ENCODE measurements around the gene PPP1R26.

The PPP1R26 gene

GRCh38 chr9:135507104-135508035 lies 27.8 kb downstream of the PPP1R26 start:
- TF ChIP-seq FOXP2 (optimal IDR thresholded peaks at IDR 0.05; ENCODE audit: borderline replicate concordance, extremely low read depth, extremely low read length, insufficient read depth) (no peak), TAF1 (IDR thresholded peaks at IDR 0.05; ENCODE audit: borderline replicate concordance, insufficient read depth, low read length) (no peak), POLR2AphosphoS5 (IDR thresholded peaks at IDR 0.05; ENCODE audit: low read depth, low read length) (no peak), REST (IDR thresholded peaks at IDR 0.05; ENCODE audit: insufficient read depth in 1 of 2, low read depth in 2 of 2, low read length in 2 of 2) (no peak), SIN3A (IDR thresholded peaks at IDR 0.05; ENCODE audit: borderline replicate concordance, insufficient read depth, low read length) (no peak)

- TF ChIP-seq TAF1 (IDR thresholded peaks at IDR 0.05; ENCODE audit: borderline replicate concordance, insufficient read depth, low read length), result no peak
- TF ChIP-seq FOXP2 (optimal IDR thresholded peaks at IDR 0.05; ENCODE audit: borderline replicate concordance, extremely low read depth, extremely low read length, insufficient read depth), result no peak
- no peak for TF ChIP-seq SIN3A (IDR thresholded peaks at IDR 0.05; ENCODE audit: borderline replicate concordance, insufficient read depth, low read length)
- TF ChIP-seq REST (IDR thresholded peaks at IDR 0.05; ENCODE audit: insufficient read depth in 1 of 2, low read depth in 2 of 2, low read length in 2 of 2), result no peak
- no peak for TF ChIP-seq POLR2AphosphoS5 (IDR thresholded peaks at IDR 0.05; ENCODE audit: low read depth, low read length)
These were observed 28.7 kb downstream of the PPP1R26 start for GRCh38 chr9:135508211-135508820.

- TF ChIP-seq REST (IDR thresholded peaks at IDR 0.05; ENCODE audit: insufficient read depth in 1 of 2, low read depth in 2 of 2, low read length in 2 of 2) (no peak), POLR2AphosphoS5 (IDR thresholded peaks at IDR 0.05; ENCODE audit: low read depth, low read length) (no peak), TAF1 (IDR thresholded peaks at IDR 0.05; ENCODE audit: borderline replicate concordance, insufficient read depth, low read length) (no peak), FOXP2 (optimal IDR thresholded peaks at IDR 0.05; ENCODE audit: borderline replicate concordance, extremely low read depth, extremely low read length, insufficient read depth) (no peak), SIN3A (IDR thresholded peaks at IDR 0.05; ENCODE audit: borderline replicate concordance, insufficient read depth, low read length) (no peak)
These were observed 29.9 kb downstream of the PPP1R26 start for GRCh38 chr9:135509458-135509857.

GRCh38 chr9:135512241-135512603 lies 32.6 kb downstream of the PPP1R26 start:
- TF ChIP-seq REST (IDR thresholded peaks at IDR 0.05; ENCODE audit: insufficient read depth in 1 of 2, low read depth in 2 of 2, low read length in 2 of 2) (no peak), TAF1 (IDR thresholded peaks at IDR 0.05; ENCODE audit: borderline replicate concordance, insufficient read depth, low read length) (no peak), FOXP2 (optimal IDR thresholded peaks at IDR 0.05; ENCODE audit: borderline replicate concordance, extremely low read depth, extremely low read length, insufficient read depth) (no peak), SIN3A (IDR thresholded peaks at IDR 0.05; ENCODE audit: borderline replicate concordance, insufficient read depth, low read length) (no peak), POLR2AphosphoS5 (IDR thresholded peaks at IDR 0.05; ENCODE audit: low read depth, low read length) (no peak)
